SK-N-SH treated with all-trans-retinoic acid at 6 μM for 48 hours (cell line): ENCODE data around the gene DRGX.

Experiments
- ATAC-seq: fragments of 200-7000 bp; cut with Tn5 transposase; 3 replicates; pipeline ENCODE4 v1.9.1; 2020; ENCODE audit warnings: mild to moderate bottlenecking, moderate library complexity
- ARNTL ChIP-seq: fragments of 450-650 bp; formaldehyde crosslinking; IDR thresholded peaks from 2 replicates; pipeline ENCODE4 v1.5.0; 2020; ENCODE audit warnings: low read depth, mild to moderate bottlenecking, moderate library complexity, borderline replicate concordance
- BACH2 ChIP-seq: fragments of 250-450 bp; sonication (Bioruptor Pico); IDR thresholded peaks from 2 replicates; pipeline ENCODE4 v1.9.0; 2021; ENCODE audit warnings: mild to moderate bottlenecking, borderline replicate concordance
- CSDC2 ChIP-seq: fragments of 250-450 bp; sonication (Bioruptor Pico); IDR thresholded peaks from 2 replicates; pipeline ENCODE4 v1.5.0; 2020; ENCODE audit warnings: mild to moderate bottlenecking, moderate library complexity
- CSRNP3 ChIP-seq: fragments of 250-450 bp; sonication (Bioruptor Pico); IDR thresholded peaks from 2 replicates; pipeline ENCODE4 v1.5.1; 2021; ENCODE audit warnings: mild to moderate bottlenecking, moderate library complexity
- ESRRG ChIP-seq: fragments of 250-450 bp; sonication (Bioruptor Pico); IDR thresholded peaks from 2 replicates; pipeline ENCODE4 v1.6.1; 2021; ENCODE audit warnings: mild to moderate bottlenecking
- GLIS3 ChIP-seq: fragments of 250-450 bp; sonication (Bioruptor Pico); IDR thresholded peaks from 2 replicates; pipeline ENCODE4 v1.5.0; 2020; ENCODE audit warnings: mild to moderate bottlenecking, moderate library complexity
- ISL1 ChIP-seq: fragments of 250-450 bp; sonication (Bioruptor Pico); IDR thresholded peaks from 2 replicates; pipeline ENCODE4 v2.1.2; 2022; ENCODE audit warnings: mild to moderate bottlenecking, moderate library complexity
- OSR1 ChIP-seq: fragments of 250-450 bp; sonication (Bioruptor Pico); IDR thresholded peaks from 2 replicates; pipeline ENCODE4 v1.8.0; 2022; ENCODE audit warnings: moderate library complexity, mild to moderate bottlenecking, inconsistent platforms
- PATZ1 ChIP-seq: fragments of 250-450 bp; sonication (Bioruptor Pico); IDR thresholded peaks from 2 replicates; pipeline ENCODE4 v1.8.0; 2020; ENCODE audit warnings: mild to moderate bottlenecking, moderate library complexity, borderline replicate concordance
- POU6F1 ChIP-seq: fragments of 250-450 bp; sonication (Bioruptor Pico); IDR thresholded peaks from 2 replicates; pipeline ENCODE4 v1.8.0; 2021; ENCODE audit warnings: low read depth, mild to moderate bottlenecking, moderate library complexity, borderline replicate concordance
- PPARA ChIP-seq: fragments of 250-450 bp; sonication (Bioruptor Pico); IDR thresholded peaks from 2 replicates; pipeline ENCODE4 v1.5.0; 2020; ENCODE audit warnings: mild to moderate bottlenecking, borderline replicate concordance
- RARB ChIP-seq: fragments of 250-450 bp; sonication (Bioruptor Pico); IDR thresholded peaks from 2 replicates; pipeline ENCODE4 v1.8.0; 2021; ENCODE audit warnings: mild to moderate bottlenecking, moderate library complexity
- SNAI2 ChIP-seq: fragments of 250-450 bp; sonication (Bioruptor Pico); IDR thresholded peaks from 2 replicates; pipeline ENCODE4 v1.5.0; 2020; ENCODE audit warnings: mild to moderate bottlenecking, moderate library complexity
- TCF4 ChIP-seq: fragments of 250-450 bp; sonication (Bioruptor Pico); IDR thresholded peaks from 2 replicates; pipeline ENCODE4 v1.8.0; 2021; ENCODE audit warnings: mild to moderate bottlenecking, moderate library complexity, borderline replicate concordance
- TOX ChIP-seq: fragments of 250-450 bp; sonication (Bioruptor Pico); IDR thresholded peaks from 2 replicates; pipeline ENCODE4 v1.8.0; 2021; ENCODE audit warnings: mild to moderate bottlenecking, moderate library complexity, borderline replicate concordance
- ZC3H10 ChIP-seq: fragments of 250-450 bp; sonication (Bioruptor Pico); IDR thresholded peaks from 2 replicates; pipeline ENCODE4 v1.5.1; 2021; ENCODE audit warnings: mild to moderate bottlenecking, moderate library complexity
- ZFP3 ChIP-seq: fragments of 250-450 bp; sonication (Bioruptor Pico); IDR thresholded peaks from 2 replicates; pipeline ENCODE4 v1.5.0; 2020; ENCODE audit warnings: mild to moderate bottlenecking, moderate library complexity
- ZFP30 ChIP-seq: fragments of 450-650 bp; formaldehyde crosslinking; IDR thresholded peaks from 2 replicates; pipeline ENCODE4 v1.5.0; 2022; ENCODE audit warnings: mild to moderate bottlenecking, moderate library complexity
- ZNF565 ChIP-seq: fragments of 450-650 bp; formaldehyde crosslinking; conservative IDR thresholded peaks from 2 replicates; pipeline ENCODE4 v1.5.0; 2020; ENCODE audit warnings: low read depth, mild to moderate bottlenecking, moderate library complexity
- ZNF70 ChIP-seq: fragments of 450-650 bp; formaldehyde crosslinking; IDR thresholded peaks from 2 replicates; pipeline ENCODE4 v1.5.0; 2020; ENCODE audit warnings: mild to moderate bottlenecking, moderate library complexity
- ZNF8 ChIP-seq: fragments of 450-650 bp; formaldehyde crosslinking; IDR thresholded peaks from 2 replicates; pipeline ENCODE4 v1.5.0; 2020; ENCODE audit warnings: mild to moderate bottlenecking, moderate library complexity

The DRGX gene

GRCh38 chr10:49395741-49396665 lies at the start of gene DRGX:
TSS of gene DRGX (minus strand) at chr10:49396089. CDS start at chr10:49395440, 649 bp downstream.
- TF ChIP-seq ZFP30: no peak
- TF ChIP-seq POU6F1 (CRISPR knock-in tag): no peak
- TF ChIP-seq ISL1 (CRISPR knock-in tag): no peak
- no peak for TF ChIP-seq ARNTL
- no peak for TF ChIP-seq RARB
- no peak for TF ChIP-seq TOX (CRISPR knock-in tag)
- no peak for TF ChIP-seq ZNF70
- no peak for TF ChIP-seq BACH2
- TF ChIP-seq ZNF565 (CRISPR knock-in tag): no peak
- no peak for TF ChIP-seq PPARA (CRISPR knock-in tag)
- TF ChIP-seq TCF4 (CRISPR knock-in tag): no peak
- TF ChIP-seq ZC3H10: no peak
- no peak for TF ChIP-seq SNAI2
- TF ChIP-seq ZNF8 (CRISPR knock-in tag): no peak
- TF ChIP-seq PATZ1 (CRISPR knock-in tag): no peak
- TF ChIP-seq CSRNP3 (CRISPR knock-in tag): no peak
- TF ChIP-seq ESRRG (CRISPR knock-in tag): no peak
- peak; percentile 14; the same call in 2 of the 3 replicates for ATAC-seq

- no peak for TF ChIP-seq CSDC2 (CRISPR knock-in tag)
- TF ChIP-seq TCF4 (CRISPR knock-in tag): no peak
- TF ChIP-seq GLIS3 (CRISPR knock-in tag): no peak
- no peak for TF ChIP-seq ZFP3
- no peak for TF ChIP-seq ESRRG (CRISPR knock-in tag)
- no peak for TF ChIP-seq OSR1 (CRISPR knock-in tag)
- no peak for TF ChIP-seq ZNF70
- no peak for TF ChIP-seq RARB
- ATAC-seq: no peak
Observed at GRCh38 chr10:49444349-49444748, 48.5 kb upstream of the DRGX start.

GRCh38 chr10:49442863-49443262 lies 47.0 kb upstream of the DRGX start:
- no peak for ATAC-seq
- TF ChIP-seq ZFP3 (no peak), OSR1 (CRISPR knock-in tag) (no peak), ISL1 (CRISPR knock-in tag) (no peak), BACH2 (no peak), ZNF8 (CRISPR knock-in tag) (no peak), ARNTL (no peak), PPARA (CRISPR knock-in tag) (no peak)

GRCh38 chr10:49441488-49442476 lies 45.9 kb upstream of the DRGX start:
- TF ChIP-seq ZNF8 (CRISPR knock-in tag) (no peak), TCF4 (CRISPR knock-in tag) (no peak), PATZ1 (CRISPR knock-in tag) (no peak), RARB (no peak), POU6F1 (CRISPR knock-in tag) (no peak), CSDC2 (CRISPR knock-in tag) (no peak), ARNTL (no peak), ZNF70 (no peak), ZNF565 (CRISPR knock-in tag) (no peak), ESRRG (CRISPR knock-in tag) (no peak), CSRNP3 (CRISPR knock-in tag) (no peak), ZFP30 (no peak)
- ATAC-seq: no peak
